22Rv1 (cell line): ENCODE results near the gene LRRC1.

Experiments used
- ZFX ChIP-seq: fragments of 450-650 bp; IDR thresholded peaks from 2 replicates; pipeline ENCODE4 v1.6.1; 2017; ENCODE audit warnings: antibody characterized with exemption, borderline replicate concordance
- TF ChIP-seq, protein P1 (sequence below): fragments of 450-650 bp; IDR thresholded peaks from 2 replicates; pipeline ENCODE4 v1.5.1; 2017; ENCODE audit warnings: mild to moderate bottlenecking

DNA sequence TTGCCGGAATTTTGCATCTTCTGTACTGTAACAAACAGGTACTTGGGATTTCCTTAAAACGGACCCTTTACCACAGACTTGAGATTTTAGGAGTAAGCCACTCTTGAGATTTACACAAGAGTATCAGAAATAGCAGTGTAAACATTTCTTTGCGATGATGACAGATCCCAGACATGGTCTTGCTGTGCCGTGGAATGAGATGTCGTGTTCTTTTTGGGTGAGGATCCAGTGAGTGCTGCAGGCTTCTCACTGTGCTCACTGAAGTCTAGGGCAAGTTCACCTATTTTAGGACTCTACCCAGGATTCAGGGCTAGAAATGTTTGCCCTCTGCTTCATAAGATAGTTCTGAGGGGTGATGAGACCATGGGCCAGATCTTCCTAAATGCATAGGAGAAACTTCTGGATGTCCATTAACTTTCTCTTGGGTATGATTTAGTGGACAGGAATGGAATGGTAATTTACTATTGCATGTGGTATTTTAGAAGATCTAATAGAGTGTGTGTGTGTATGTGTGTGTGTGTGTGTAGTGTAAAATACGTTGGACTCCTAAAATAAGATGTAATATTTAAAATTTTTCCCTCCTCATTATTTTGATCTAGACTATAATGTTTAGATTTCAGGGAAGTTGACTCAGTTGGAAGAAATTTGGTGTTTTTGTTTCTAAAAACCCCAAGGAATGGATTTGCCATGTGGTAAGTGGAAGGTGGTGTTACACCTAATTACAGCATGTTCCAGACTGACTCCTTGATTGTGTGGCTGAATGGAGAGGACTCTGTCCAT is 8.5 kb downstream of the LRRC1 start:
- TF ChIP-seq, protein P1, sequence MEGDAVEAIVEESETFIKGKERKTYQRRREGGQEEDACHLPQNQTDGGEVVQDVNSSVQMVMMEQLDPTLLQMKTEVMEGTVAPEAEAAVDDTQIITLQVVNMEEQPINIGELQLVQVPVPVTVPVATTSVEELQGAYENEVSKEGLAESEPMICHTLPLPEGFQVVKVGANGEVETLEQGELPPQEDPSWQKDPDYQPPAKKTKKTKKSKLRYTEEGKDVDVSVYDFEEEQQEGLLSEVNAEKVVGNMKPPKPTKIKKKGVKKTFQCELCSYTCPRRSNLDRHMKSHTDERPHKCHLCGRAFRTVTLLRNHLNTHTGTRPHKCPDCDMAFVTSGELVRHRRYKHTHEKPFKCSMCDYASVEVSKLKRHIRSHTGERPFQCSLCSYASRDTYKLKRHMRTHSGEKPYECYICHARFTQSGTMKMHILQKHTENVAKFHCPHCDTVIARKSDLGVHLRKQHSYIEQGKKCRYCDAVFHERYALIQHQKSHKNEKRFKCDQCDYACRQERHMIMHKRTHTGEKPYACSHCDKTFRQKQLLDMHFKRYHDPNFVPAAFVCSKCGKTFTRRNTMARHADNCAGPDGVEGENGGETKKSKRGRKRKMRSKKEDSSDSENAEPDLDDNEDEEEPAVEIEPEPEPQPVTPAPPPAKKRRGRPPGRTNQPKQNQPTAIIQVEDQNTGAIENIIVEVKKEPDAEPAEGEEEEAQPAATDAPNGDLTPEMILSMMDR: no peak
- TF ChIP-seq ZFX: no peak
